Measurements from ENCODE around the gene FOXP4.

Gene FOXP4

GRCh38 chr6:41634657-41635056 lies 88.5 kb downstream of the FOXP4 start:
- DNase-seq, result no peak

- no peak for DNase-seq
Observed at GRCh38 chr6:41635365-41635764, 89.2 kb downstream of the FOXP4 start.

DNA sequence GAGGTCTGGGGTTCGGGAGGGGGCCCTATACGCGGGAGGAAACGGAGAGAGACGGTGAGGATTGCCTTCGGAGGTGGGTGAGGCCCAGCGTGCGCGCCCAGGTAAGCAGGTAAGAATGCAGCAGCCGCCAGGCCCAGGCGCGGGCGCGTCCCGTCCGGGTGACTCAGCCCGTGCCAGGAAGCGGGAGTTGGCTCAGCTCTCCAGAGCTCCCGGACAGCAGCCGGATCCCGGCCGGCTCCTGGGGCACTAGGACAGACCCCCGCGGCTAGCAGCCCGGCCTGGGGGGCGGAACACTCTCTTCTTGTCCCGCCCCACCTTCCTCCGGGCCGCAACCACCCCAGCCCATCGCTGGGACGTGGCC lies 90.6 kb downstream of the FOXP4 start:
- no peak for DNase-seq

DNA sequence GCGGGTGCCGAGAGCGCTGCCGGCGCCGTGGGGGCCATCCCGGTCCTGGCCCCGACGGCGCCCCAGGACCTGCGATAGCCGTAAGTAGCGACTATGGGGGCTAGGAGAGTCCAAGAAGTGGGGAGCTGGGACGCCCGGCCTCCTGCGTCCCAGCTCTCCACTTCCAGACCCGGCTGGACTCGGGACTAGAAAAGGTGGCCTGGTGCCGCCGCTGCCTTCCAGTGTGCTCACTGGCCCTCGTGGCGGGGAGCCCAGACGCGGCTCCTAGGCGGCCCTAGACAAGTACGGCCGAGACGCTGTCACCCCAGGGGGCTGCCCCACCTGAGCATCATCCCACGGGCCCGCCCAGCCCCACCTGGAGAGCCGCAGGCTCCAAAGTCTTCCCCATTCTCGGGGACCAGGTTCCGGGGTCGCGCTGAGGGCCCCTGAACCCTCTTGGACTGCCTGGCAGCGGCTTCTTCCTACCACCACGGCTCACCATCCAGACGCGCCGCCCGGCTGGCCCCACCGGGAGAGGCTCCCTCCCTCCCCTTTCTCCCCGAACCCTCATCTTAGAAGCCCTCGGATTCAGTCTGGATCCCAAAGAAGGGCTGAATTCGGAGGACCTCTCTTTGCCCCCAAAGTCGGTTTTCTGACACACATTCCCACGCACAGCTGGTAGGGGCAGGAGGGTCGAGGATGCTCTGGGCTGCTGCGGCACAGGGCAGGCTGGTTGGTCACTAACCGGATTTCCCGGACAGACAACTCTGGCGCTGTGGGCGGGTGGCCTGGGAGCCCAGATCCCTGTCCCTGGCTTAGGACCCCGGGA lies 91.2 kb downstream of the FOXP4 start:
- DNase-seq, result no peak

DNA sequence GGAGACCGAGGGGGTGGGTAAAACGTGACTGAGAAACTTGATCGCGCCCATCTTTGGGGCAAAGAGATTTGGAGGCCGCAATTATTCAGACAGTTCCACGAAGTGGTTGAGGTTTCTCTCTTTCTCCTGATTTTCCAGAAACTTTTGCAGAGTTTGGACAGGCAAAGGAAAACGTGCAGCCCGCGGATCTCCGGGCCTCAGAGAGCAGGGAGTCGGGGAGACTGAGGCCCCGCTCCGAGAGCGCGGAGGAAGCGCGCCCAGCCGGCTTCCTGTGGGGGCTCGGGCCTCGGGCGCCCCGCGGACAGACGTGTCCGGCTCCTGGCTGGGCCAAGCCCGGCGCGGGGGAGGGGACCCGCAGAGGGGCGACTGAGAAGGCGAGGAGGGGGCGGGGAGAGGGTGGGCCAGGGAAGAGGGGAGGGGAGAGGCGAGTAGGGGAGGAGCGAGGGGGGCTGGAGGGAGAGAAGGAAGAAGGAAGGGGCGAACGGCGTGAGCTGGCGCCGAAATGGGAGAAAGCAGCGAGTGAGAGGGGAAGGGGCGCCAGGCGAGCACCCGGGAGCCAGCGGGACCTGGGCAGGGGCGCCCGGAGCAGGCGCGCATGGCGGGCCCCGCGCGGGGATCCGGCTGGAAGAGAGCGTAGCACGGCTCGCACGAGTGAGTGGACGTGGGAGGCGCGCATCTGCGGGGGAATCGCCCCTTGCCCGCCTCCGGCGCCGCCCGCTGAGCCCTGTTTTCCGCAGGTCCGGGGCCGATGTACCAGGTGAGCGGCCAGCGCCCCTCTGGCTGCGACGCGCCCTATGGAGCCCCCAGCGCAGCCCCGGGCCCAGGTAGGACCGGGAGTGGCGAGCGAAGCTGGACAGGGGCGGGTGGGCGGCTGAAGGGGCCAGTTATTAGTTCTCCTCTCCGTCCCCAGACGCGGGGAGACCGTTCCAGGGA lies 92.1 kb downstream of the FOXP4 start, which contains the start of gene MDFI:
Gene MDFI, plus strand, starts transcription at position 467 of the 933 bp plus-strand sequence. Its CDS starts 282 bp downstream, at position 749.
- no peak for DNase-seq

- no peak for DNase-seq
Observed at GRCh38 chr6:41638935-41639808, 93.0 kb downstream of the FOXP4 start.

DNA sequence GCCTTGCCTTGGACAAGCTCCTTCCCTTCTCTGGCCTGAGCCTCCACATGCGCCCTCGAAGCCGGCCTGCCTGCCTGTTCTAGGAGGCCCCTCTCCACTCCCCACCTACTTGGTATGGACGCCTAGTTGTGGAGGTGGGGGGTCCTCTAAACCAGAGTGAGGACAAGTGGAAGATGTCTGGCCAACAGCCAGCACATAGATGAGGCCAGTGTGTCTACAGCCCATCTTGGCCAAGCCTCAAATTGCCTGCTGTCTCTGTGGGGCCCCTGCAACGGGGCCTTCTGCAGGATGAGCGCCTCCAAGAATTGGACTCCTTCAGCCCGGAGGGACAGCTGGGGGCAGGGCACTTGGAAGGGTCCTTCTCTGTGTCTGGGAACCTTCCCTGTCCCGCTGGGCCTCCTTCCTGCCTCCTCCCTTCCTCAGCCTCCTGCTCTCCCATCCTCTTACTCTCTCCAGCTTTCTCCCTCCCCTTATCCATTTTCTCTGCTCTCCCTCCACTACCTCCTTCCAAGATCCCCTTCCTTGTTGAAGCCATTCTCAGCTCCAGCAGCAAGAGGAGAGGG lies 93.7 kb downstream of the FOXP4 start:
- DNase-seq, result no peak

DNA sequence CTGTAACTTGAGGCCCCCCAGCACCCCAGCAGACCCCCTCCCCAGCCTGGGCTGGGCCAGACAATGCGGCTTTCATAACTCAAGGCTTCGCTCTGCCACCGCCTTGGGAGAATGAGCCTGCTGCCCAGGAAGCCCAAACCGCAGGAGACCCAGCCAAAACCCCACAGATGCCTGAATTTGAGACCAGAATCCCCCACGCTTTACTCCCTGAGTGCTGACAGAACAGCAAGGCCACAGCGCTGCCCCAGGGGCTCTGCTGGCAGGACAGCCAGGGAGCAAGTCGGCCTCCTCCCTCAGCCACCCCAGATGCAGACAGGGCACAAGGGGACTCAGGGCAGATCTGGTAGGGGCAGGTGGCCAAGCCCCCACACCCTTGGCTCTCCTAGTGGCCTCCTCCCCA lies 94.2 kb downstream of the FOXP4 start:
- DNase-seq, result no peak

- DNase-seq, result no peak
Observed at GRCh38 chr6:41641352-41641925, 95.3 kb downstream of the FOXP4 start.

- no peak for DNase-seq
Observed at GRCh38 chr6:41642090-41642959, 96.1 kb downstream of the FOXP4 start.

DNA sequence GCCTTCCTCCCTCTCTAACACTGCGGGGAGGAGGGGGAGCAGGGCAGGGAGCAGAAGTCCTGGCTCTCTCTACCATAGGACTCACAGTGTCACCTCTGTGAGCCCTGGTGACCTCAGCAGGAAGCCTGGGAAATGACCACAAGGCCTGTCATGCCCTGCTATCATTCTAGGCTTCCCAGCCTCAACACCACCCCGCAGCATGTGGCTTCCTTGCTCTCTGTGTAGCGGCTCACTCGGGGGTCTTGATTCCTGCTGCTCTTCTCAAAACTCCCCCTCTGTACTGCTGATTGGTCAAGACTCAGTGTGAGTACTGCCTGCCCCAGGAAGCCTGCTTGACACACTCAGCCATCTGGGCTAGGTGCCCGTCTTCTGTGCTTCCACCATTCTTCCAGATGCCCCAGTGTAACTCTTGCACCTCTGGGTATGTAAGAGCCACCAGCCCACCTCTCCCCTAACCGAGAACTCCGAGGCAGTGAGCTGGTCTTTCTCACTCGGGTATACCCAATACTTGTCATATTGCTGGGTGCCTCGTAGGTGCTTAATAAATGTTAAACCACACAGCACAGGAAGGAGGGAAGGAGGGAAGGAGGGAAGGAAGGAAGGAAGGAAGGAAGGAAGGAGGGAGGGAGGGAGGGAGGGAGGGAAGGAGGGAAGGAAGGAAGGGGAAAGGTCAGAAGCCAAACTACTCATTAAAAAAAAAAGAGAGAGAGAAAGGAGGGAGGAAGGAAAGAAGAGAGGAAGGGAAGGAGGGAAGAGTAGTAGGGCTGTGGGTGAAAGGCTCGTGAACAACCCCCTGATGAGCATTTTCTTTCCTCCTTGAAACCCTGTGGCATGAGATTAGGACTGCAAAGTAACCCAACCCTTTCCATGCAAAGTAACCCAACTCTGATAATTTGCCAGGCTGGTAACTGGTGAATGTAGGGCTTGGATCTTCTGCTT lies 97.0 kb downstream of the FOXP4 start:
- DNase-seq, result no peak

GRCh38 chr6:41643899-41644269 lies 97.7 kb downstream of the FOXP4 start:
- no peak for DNase-seq

- peak; percentile 46 to 49 for DNase-seq
Observed at GRCh38 chr6:41644297-41644879, 98.2 kb downstream of the FOXP4 start.

- DNase-seq, result no peak
Observed at GRCh38 chr6:41645007-41645618, 98.9 kb downstream of the FOXP4 start.

- DNase-seq, result no peak
Observed at GRCh38 chr6:41646026-41646795, 100.0 kb downstream of the FOXP4 start.

DNA sequence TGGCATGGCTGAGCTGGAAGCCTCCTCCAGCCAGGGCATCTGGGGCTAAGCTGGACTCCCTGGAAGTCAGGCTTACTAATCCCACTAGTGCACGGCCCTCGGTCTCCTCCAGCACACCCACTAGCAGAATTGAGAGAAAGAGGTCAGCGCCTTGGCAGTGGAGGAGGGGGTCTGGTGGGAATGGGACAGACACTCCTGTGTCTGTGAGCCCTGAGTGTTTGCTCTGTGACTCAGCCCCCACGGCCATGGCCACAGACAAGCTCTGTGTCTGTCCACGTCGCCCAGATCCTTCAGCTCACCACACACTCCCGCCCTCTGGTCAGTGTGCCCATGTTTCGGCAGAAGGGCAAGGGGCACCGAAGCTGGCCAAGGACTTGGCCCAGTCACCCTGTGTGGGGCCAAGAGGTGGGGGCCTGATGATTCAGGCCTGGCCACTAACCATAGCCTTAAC lies 100.9 kb downstream of the FOXP4 start:
- DNase-seq, result no peak

DNA sequence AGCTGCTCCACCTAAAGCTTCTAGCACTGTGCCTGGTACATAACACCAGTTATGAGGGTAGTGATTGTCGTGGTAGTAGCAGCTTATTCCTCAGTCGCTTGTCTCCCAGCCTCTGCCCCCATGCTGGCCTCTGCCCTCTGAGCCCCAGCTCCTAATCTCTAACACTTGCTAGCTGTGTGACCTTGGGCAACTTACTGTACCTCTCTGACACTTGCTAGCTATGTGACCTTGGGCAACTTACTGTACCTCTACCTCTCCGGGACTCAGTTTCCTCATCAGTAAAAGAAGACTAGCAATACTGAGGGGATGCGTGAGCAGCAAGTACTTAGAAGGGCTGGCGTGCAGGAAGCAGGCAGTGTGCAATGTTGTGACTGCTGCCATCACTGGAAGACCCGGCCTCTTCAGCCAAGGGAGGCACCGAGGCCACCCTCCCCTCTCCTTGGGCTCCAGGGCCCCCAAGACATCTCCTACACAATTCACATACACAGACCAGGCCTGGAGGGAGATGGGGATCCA lies 101.9 kb downstream of the FOXP4 start:
- no peak for DNase-seq

GRCh38 chr6:41648921-41649320 lies 102.7 kb downstream of the FOXP4 start:
- DNase-seq, result no peak

All from NCI-H187 (cell line).